GM06990 (cell line): ENCODE measurements around the gene GID4.

Source experiments
- DNase-seq: peaks from one replicate; pipeline ENCODE4 v3.0.0-alpha.2; 2011; ENCODE audit not compliant: insufficient read length; ENCODE audit errors: extremely low read depth
- H3K27me3 ChIP-seq: replicated peaks from 2 replicates; pipeline ENCODE4 v1.6.0; 2011; ENCODE audit warnings: low read length; ENCODE audit not compliant: control insufficient read depth, insufficient read depth
- H3K36me3 ChIP-seq: 2 replicates; pipeline ENCODE4 v1.5.1; 2011; ENCODE audit warnings: low read length; ENCODE audit not compliant: control insufficient read depth, insufficient read depth
- H3K4me3 ChIP-seq: replicated peaks from 2 replicates; pipeline ENCODE4 v1.5.1; 2011; ENCODE audit warnings: low read depth, mild to moderate bottlenecking, control low read depth, low read length
- CTCF ChIP-seq: IDR thresholded peaks from 2 replicates; pipeline ENCODE4 v1.5.1; 2011; ENCODE audit warnings: low read length, control low read depth, mild to moderate bottlenecking, inconsistent platforms; ENCODE audit not compliant: insufficient read depth, poor library complexity, severe bottlenecking

Gene GID4

DNA sequence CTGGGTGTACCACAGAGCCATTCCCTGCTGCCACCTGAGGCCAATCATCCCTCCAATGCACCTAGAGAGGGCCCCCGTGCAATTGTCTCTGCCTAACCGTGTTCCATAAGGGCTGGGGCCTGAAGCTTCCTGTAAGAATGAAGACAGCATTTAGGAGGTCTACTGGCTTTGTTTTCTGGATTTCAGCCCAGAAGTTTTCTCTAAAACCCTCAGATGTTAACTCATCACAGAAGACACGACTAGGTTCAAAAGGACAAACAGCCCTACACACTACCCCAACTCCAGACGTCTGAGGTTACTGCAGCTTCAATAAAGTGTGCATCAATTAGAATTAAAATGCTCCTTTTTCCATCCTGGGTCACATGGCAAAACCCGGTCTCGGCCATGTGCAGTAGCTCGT lies 37.7 kb downstream of the GID4 start:
- no peak for TF ChIP-seq CTCF
- Histone ChIP-seq H3K36me3 (no peaks in the 10 kb centered on the region), H3K4me3 (no peak overlapping the region), H3K27me3 (no peaks in the 10 kb centered on the region; the same call in none of the 2 replicates)
- DNase-seq = no peak

GRCh38 chr17:18079543-18079942 lies 40.3 kb downstream of the GID4 start:
- TF ChIP-seq CTCF = no peak
- no peaks in the 10 kb centered on the region for H3K36me3 ChIP-seq
- DNase-seq = no peak

GRCh38 chr17:18084256-18084655 lies 45.0 kb downstream of the GID4 start:
- TF ChIP-seq CTCF = no peak
- no peak for DNase-seq
- no peaks in the 10 kb centered on the region for H3K27me3 ChIP-seq

More at GRCh38 chr17:18079543-18079942, 40.3 kb downstream of the GID4 start:
- H3K4me3 ChIP-seq = no peak overlapping the region
- no peaks in the 10 kb centered on the region; the same call in none of the 2 replicates for H3K27me3 ChIP-seq

GRCh38 chr17:18087610-18088491 lies 48.6 kb downstream of the GID4 start, which contains the start of gene DRG2:
TSS of gene DRG2 (plus strand) at chr17:18087948. CDS start at chr17:18088024, 76 bp downstream.
- peak; percentile 92 for DNase-seq
- Histone ChIP-seq H3K27me3 (no peaks in the 10 kb centered on the region), H3K36me3 (no peaks in the 10 kb centered on the region; the same call in none of the 2 replicates), H3K4me3 (peak within 1 kb of the TSS; percentile 100)
- TF ChIP-seq CTCF = no peak

More at GRCh38 chr17:18084256-18084655, 45.0 kb downstream of the GID4 start:
- Histone ChIP-seq H3K36me3 (no peaks in the 10 kb centered on the region), H3K4me3 (no peak overlapping the region)

DNA sequence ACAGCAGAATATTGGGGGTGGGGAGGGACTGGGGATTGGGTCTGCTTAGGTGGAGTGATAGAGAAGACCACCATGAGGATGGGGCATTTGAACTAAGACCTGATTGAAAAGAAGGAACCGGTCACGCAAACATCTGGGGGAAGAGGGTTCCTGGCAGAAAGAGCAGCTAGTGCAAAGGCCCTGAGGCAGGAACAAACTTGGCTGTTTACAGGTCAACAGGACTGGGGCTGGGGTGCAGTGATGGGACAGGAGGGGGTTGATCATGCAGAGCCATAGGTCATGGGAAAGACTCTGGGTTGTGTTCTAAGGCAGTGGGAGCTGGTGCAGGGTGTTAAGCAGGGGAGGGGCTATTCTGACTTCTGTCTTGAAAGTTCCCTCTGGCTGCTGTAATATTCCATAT lies 50.4 kb downstream of the GID4 start:
- H3K36me3 ChIP-seq = peaks cover 7% of the 10 kb centered on the region
- H3K27me3 ChIP-seq = no peaks in the 10 kb centered on the region
- DNase-seq = no peak
- H3K4me3 ChIP-seq = no peak overlapping the region
- TF ChIP-seq CTCF = no peak
